ENCODE measurements around the gene CIDEA. TPM values are rescaled to one million over a fixed set of nuclear protein-coding genes. Genes with fewer than 3 reads are reported as not detected.

CIDEA gene
- total RNA-seq, 3 donors from 2014 or later = 32.4 to 461 (median 68.6) TPM

DNA sequence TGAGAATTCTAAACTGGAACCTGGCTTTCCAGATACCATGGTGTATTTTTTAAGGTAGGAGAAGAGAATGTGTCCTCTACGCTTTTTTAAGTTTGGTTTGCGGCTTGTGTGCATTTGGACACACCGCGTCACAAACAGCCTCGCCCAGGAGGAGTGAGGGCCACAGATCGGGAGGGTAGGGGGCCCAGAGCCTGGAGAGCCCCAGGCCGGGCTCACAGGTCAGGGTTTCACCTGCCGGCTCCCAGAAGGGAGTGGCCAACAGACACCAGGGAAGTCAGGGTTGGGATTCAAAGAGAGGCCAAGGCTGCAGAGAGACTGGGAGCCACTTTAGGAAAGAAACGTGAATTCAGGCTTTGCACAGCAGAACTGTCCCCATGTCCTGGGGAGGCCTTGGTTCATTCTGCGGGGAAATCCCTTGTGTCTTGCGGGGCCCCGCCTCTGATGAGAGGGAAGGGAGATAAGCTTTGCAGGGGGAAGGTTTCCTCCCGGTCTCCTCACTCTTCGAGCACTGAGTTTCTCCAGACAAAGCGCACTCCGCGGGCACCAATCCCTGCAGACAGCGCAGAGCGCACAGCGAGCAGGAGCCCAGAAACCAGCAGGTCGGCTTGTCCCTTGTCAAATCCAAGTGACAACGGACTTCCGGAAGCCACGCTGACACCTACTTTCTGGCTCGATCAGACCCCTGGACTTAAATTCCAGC lies 51.9 kb downstream of the CIDEA start:
- no peaks in the 10 kb centered on the region for H3K36me3 ChIP-seq
- H3K9me3 ChIP-seq = no peaks in the 10 kb centered on the region
- intact Hi-C loops (cut with DNase I; ENCODE audit: low total_unique reads) = no loop called here
- H3K27me3 ChIP-seq = no peaks in the 10 kb centered on the region
- TF ChIP-seq POLR2AphosphoS5 (IDR thresholded peaks at IDR 0.05) (no peak), CTCF (IDR thresholded peaks at IDR 0.05) (no peak), POLR2A (IDR thresholded peaks at IDR 0.05) (no peak)
- no peak overlapping the region for H3K4me3 ChIP-seq
- H3K4me1 ChIP-seq = no peaks in the 10 kb centered on the region
- no peak overlapping the region for H3K27ac ChIP-seq
- DNase-seq (ENCODE audit: low spot score in 2 of 2) = no peak

DNA sequence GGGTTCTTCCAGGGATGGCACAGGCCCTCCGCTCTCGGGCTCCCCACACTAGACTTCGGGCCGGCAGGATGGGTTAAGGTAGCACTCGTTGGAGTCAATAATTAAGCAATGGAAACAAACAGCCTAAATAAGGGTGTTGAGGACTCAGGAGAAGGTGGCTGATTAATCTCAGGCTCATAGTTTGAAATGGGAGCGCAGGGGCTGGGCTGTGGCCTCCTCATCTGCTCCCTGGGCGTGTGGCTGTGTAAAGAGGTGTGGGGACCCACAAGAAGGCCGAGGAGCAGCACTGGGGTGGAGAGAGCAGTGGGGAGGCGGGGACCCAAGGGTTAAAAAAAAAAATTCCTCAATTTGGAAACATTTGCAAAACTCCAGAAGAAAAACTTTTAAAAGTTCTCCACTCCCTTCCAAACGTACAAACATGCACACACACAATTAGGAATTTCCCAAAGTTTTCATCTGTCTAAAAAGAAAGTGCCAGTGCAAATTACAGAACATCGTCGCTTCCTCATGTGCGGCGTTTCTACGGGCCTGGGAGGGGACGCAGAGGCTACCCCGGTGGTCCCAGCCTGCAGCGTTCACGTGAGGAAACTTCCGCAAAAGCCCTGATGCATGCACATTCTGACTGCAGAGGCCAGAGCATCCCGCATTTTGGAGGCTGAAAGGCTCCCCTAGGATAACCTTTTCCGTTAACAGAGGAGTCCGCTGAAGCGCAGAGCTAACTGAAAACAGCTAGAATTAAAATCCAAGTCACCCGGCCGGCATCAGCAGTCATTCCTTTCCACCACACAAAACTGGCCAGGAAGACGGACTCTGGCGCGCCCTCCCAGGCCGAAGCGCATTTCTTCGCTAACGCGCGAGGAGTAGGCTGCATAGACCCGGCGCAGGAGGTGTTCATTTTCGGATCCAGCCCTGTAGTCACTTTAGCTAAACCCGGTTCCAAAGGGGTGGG lies 52.9 kb downstream of the CIDEA start:
- intact Hi-C loops (cut with DNase I; ENCODE audit: low total_unique reads) = no loop called here
- Histone ChIP-seq H3K27me3 (no peaks in the 10 kb centered on the region), H3K36me3 (no peaks in the 10 kb centered on the region), H3K4me3 (peak overlapping the region; percentile 69 to 96 (median 79)), H3K9me3 (peaks cover 0 to 3% of the 10 kb centered on the region in 2 donors), H3K4me1 (no peaks in the 10 kb centered on the region), H3K27ac (peak overlapping the region; percentile 87 to 99)
- peak in 1 of 2 donors; percentile 57 for DNase-seq (ENCODE audit: low spot score in 2 of 2)
- no peak for TF ChIP-seq POLR2A (IDR thresholded peaks at IDR 0.05)
- TF ChIP-seq POLR2AphosphoS5 (IDR thresholded peaks at IDR 0.05) = peak in 1 of 3 donors; percentile 55

DNA sequence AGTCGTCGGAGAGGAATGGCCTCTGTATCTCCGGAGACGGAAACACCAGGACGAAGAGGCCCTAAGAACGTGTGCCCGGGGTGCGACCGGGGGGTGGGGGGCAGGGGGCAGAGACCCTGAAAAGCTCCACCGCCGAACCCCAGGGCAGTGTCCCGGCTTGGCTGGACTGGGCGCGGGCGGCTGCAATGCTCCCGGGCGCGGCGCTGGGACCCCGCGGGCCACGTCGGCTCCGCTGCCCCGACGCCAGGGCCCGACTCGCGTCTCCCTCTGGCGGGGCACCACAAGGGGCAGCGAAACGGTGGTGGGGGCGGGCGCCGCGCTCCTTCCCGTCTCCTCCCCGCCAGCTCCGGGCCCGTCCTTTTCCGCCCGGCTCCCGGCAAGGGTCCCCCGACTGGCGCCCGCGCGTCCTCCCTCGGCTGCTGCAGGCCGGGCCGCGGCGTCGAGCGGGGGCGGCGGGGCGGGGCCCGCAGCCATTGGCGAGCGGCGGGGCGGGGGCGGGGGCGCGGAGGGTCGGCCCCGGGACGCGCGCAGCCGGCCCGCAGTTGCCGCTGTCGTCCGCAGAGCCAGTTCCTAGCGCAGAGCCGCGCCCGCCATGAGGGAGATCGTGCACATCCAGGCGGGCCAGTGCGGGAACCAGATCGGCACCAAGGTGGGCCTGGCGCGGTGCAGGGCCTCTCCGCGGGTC lies 53.7 kb downstream of the CIDEA start, which contains the start of gene TUBB6:
Gene TUBB6 (plus strand): TSS at position 541 of the 685 bp plus-strand sequence. CDS start 52 bp downstream, at position 593.
- no peak for TF ChIP-seq POLR2A (IDR thresholded peaks at IDR 0.05)
- peak in 1 of 3 donors; percentile 36 for TF ChIP-seq POLR2AphosphoS5 (IDR thresholded peaks at IDR 0.05)
- Histone ChIP-seq H3K36me3 (no peaks in the 10 kb centered on the region), H3K4me3 (peak within 1 kb of the TSS; percentile 69 to 96 (median 79)), H3K27me3 (no peaks in the 10 kb centered on the region), H3K4me1 (no peaks in the 10 kb centered on the region), H3K27ac (peak within 1 kb of the TSS; percentile 87 to 99), H3K9me3 (peaks cover 0 to 8% of the 10 kb centered on the region in 2 donors)
- intact Hi-C loops (cut with DNase I; ENCODE audit: low total_unique reads) = no loop called here
- DNase-seq (ENCODE audit: low spot score in 2 of 2) = peak in 1 of 2 donors; percentile 61

DNA sequence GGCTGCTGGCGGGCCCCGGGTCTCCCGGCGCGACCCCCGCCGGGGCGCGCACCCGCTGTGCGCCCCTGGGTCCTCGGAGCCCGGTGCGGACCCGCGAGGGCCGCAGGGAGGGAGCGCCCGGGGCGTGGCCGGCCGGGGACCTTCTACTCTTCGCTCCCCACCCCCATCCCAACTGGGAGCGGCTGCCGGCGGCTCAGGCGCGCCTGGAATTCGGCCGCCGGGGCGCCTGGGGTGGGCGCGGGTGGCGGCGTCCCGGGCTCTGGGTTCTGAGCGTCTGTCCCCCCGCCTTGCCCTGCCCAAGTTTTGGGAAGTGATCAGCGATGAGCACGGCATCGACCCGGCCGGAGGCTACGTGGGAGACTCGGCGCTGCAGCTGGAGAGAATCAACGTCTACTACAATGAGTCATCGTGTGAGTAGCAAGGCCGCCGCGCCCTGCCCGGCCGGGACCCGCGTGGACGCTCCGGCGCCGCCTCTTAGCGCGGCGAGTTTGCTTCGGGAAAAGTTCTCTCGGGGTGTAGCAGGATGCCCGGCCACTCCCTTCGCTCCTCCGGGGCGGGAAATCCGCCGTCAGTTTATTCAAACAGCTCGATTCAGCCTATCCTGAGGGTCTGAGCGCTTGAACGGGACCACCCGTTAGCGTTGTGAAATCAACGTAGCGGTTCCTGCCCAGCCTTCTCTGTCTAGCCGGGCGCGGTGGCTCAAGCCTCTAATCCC lies 54.4 kb downstream of the CIDEA start:
- TF ChIP-seq CTCF (IDR thresholded peaks at IDR 0.05) (no peak), POLR2A (IDR thresholded peaks at IDR 0.05) (peak; percentile 33), POLR2AphosphoS5 (IDR thresholded peaks at IDR 0.05) (peak; percentile 59 to 80 (median 65))
- intact Hi-C loops (cut with DNase I; ENCODE audit: low total_unique reads) = no loop called here
- Histone ChIP-seq H3K9me3 (peaks cover 0 to 8% of the 10 kb centered on the region in 2 donors), H3K27me3 (no peaks in the 10 kb centered on the region), H3K4me3 (peak overlapping the region; percentile 69 to 96 (median 79)), H3K4me1 (no peaks in the 10 kb centered on the region), H3K36me3 (no peaks in the 10 kb centered on the region), H3K27ac (peak overlapping the region; percentile 87 to 99)
- DNase-seq (ENCODE audit: low spot score in 2 of 2) = peak; percentile 68 to 73

- Histone ChIP-seq H3K27ac (peak overlapping the region; percentile 33 to 99), H3K27me3 (no peaks in the 10 kb centered on the region), H3K9me3 (peaks cover 0 to 8% of the 10 kb centered on the region in 2 donors), H3K4me3 (peak overlapping the region; percentile 69 to 96 (median 79)), H3K36me3 (no peaks in the 10 kb centered on the region), H3K4me1 (no peaks in the 10 kb centered on the region)
- TF ChIP-seq POLR2AphosphoS5 (IDR thresholded peaks at IDR 0.05) (no peak), POLR2A (IDR thresholded peaks at IDR 0.05) (no peak), CTCF (IDR thresholded peaks at IDR 0.05) (no peak)
- intact Hi-C loops (cut with DNase I; ENCODE audit: low total_unique reads) = no loop called here
- DNase-seq (ENCODE audit: low spot score in 2 of 2) = no peak
Measured at GRCh38 chr18:12309683-12310198, 55.6 kb downstream of the CIDEA start.

All from breast epithelium (tissue), 4 donors.